NT2/D1 (cell line): ENCODE measurements around the gene CELF2.

Experiments used
- DNase-seq: peaks from one replicate; pipeline ENCODE4 v3.0.0-alpha.2; 2011; ENCODE audit warnings: low read depth, low spot score
- H3K27me3 ChIP-seq: 2 replicates; pipeline ENCODE4 v1.6.0; 2011; ENCODE audit warnings: mild to moderate bottlenecking; ENCODE audit not compliant: insufficient read length, insufficient read depth
- H3K36me3 ChIP-seq: 2 replicates; pipeline ENCODE4 v1.6.1; 2011; ENCODE audit warnings: mild to moderate bottlenecking, low read length, mixed read lengths; ENCODE audit not compliant: insufficient read depth, insufficient read length
- H3K4me1 ChIP-seq: 2 replicates; pipeline ENCODE4 v1.5.1; 2011; ENCODE audit not compliant: insufficient read depth, insufficient read length
- H3K4me3 ChIP-seq: 2 replicates; pipeline ENCODE4 v1.5.1; 2011; ENCODE audit warnings: low read depth; ENCODE audit not compliant: insufficient read length
- H3K9ac ChIP-seq: 2 replicates; pipeline ENCODE4 v1.6.0; 2011; ENCODE audit warnings: low read depth; ENCODE audit not compliant: insufficient read length
- H3K9me3 ChIP-seq: 2 replicates; pipeline ENCODE4 v1.5.1; 2011; ENCODE audit warnings: mild to moderate bottlenecking, low read length; ENCODE audit not compliant: insufficient read depth
- SUZ12 ChIP-seq: IDR thresholded peaks from 2 replicates; pipeline ENCODE4 v1.6.1; 2011; ENCODE audit not compliant: insufficient read length, insufficient read depth; ENCODE audit errors: extremely low read depth
- YY1 ChIP-seq: IDR thresholded peaks from 2 replicates; pipeline ENCODE4 v1.6.1; 2011; ENCODE audit not compliant: insufficient read length, insufficient read depth
- ZNF274 ChIP-seq: IDR thresholded peaks from 2 replicates; pipeline ENCODE4 v1.6.1; 2011; ENCODE audit warnings: mild to moderate bottlenecking, low read depth, low read length

Gene CELF2

GRCh38 chr10:11162828-11163599, 145.3 kb downstream of the CELF2 start:
- H3K36me3 ChIP-seq = no peaks in the 10 kb centered on the region
- H3K4me3 ChIP-seq = no peak overlapping the region
- H3K27me3 ChIP-seq = no peaks in the 10 kb centered on the region
- no peak for DNase-seq
- H3K9me3 ChIP-seq = no peaks in the 10 kb centered on the region
- H3K4me1 ChIP-seq = no peaks in the 10 kb centered on the region
- H3K9ac ChIP-seq = no peak overlapping the region
- TF ChIP-seq YY1 (no peak), SUZ12 (no peak), ZNF274 (no peak)

- no peaks in the 10 kb centered on the region for H3K4me1 ChIP-seq
- no peak overlapping the region for H3K4me3 ChIP-seq
These were observed 146.3 kb downstream of the CELF2 start for GRCh38 chr10:11163780-11164550.

GRCh38 chr10:11164551-11164802, 146.8 kb downstream of the CELF2 start:
- Histone ChIP-seq H3K4me1 (no peaks in the 10 kb centered on the region), H3K36me3 (no peaks in the 10 kb centered on the region), H3K27me3 (no peaks in the 10 kb centered on the region), H3K4me3 (peak overlapping the region; percentile 25), H3K9me3 (no peaks in the 10 kb centered on the region), H3K9ac (no peak overlapping the region)
- TF ChIP-seq ZNF274 = no peak
- no peak for TF ChIP-seq SUZ12
- no peak for TF ChIP-seq YY1
- DNase-seq = no peak

More at GRCh38 chr10:11163780-11164550, 146.3 kb downstream of the CELF2 start:
- no peak for DNase-seq
- H3K27me3 ChIP-seq = no peaks in the 10 kb centered on the region
- TF ChIP-seq ZNF274 (no peak), SUZ12 (no peak), YY1 (no peak)
- H3K9me3 ChIP-seq = no peaks in the 10 kb centered on the region
- H3K36me3 ChIP-seq = no peaks in the 10 kb centered on the region
- peak overlapping the region; percentile 9 for H3K9ac ChIP-seq

GRCh38 chr10:11164803-11165590, 147.3 kb downstream of the CELF2 start:
- no peaks in the 10 kb centered on the region for H3K9me3 ChIP-seq
- H3K4me1 ChIP-seq = no peaks in the 10 kb centered on the region
- no peaks in the 10 kb centered on the region for H3K27me3 ChIP-seq
- peak overlapping the region; percentile 47 for H3K4me3 ChIP-seq
- H3K36me3 ChIP-seq = no peaks in the 10 kb centered on the region
- TF ChIP-seq YY1 = no peak
- TF ChIP-seq ZNF274 = no peak
- no peak for TF ChIP-seq SUZ12
- no peak for DNase-seq
- peak overlapping the region; percentile 54 for H3K9ac ChIP-seq

- H3K4me1 ChIP-seq = no peaks in the 10 kb centered on the region
- DNase-seq = no peak
- H3K4me3 ChIP-seq = peak overlapping the region; percentile 47
- TF ChIP-seq YY1 (no peak), ZNF274 (no peak), SUZ12 (no peak)
- peak overlapping the region; percentile 54 for H3K9ac ChIP-seq
- H3K9me3 ChIP-seq = no peaks in the 10 kb centered on the region
- no peaks in the 10 kb centered on the region for H3K27me3 ChIP-seq
- no peaks in the 10 kb centered on the region for H3K36me3 ChIP-seq
These were observed 148.2 kb downstream of the CELF2 start for GRCh38 chr10:11165591-11166543.

GRCh38 chr10:11166550-11166949, 148.9 kb downstream of the CELF2 start:
- Histone ChIP-seq H3K36me3 (no peaks in the 10 kb centered on the region), H3K9me3 (no peaks in the 10 kb centered on the region), H3K27me3 (no peaks in the 10 kb centered on the region), H3K9ac (no peak overlapping the region), H3K4me3 (no peak overlapping the region), H3K4me1 (no peaks in the 10 kb centered on the region)
- TF ChIP-seq YY1 (no peak), ZNF274 (no peak), SUZ12 (no peak)
- no peak for DNase-seq
